ENCODE results near the gene B3GAT2.

B3GAT2 gene

DNA sequence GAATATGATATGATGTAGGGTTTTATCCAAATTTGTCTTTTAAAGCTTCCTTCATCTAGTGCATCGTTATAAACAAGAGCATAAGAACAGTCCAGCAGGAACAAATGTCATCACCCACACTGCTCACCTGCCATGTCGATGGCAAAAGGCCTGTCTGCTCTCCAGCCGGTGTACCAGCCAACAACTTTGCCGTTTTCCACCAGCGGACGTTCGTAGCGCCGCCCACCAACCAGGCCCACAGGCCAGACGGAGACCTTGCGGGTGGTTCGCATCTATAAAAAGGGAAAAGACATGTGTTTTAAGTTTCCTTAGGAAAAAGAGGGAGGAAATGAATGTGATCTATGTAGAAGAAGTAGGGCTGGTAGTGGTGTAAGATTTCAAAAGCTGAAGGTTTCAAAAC lies 62.9 kb downstream of the B3GAT2 start:
- no peak for DNase-seq (ENCODE audit: low read depth in 2 of 2)

DNA sequence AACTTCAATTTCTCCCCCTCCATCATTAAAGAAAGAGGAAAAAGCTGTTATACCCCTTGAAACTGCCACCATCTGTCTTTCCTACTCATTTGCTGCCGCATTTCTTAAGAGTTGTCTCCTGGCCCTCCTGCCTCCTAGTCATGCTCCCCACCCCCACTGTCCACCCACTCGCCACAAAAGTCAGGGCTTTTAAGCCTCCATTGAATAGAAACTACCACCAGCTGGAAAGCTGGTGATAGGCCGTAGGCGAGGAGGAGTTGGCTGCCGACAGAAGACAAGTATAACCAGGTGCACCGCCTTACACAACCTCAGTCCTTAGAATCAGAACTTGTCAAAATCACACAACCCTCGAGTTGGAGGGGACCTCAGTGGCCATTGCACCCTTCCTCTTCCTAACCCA lies 67.6 kb downstream of the B3GAT2 start:
- DNase-seq (ENCODE audit: low read depth in 2 of 2): no peak

GRCh38 chr6:70886661-70887060 lies 70.2 kb downstream of the B3GAT2 start:
- DNase-seq (ENCODE audit: low read depth in 2 of 2): no peak

- no peak for DNase-seq (ENCODE audit: low read depth in 2 of 2)
Observed at GRCh38 chr6:70886071-70886470, 70.8 kb downstream of the B3GAT2 start.

GRCh38 chr6:70884074-70884983 lies 72.5 kb downstream of the B3GAT2 start:
- DNase-seq (ENCODE audit: low read depth in 2 of 2): peak; percentile 7 to 25

DNA sequence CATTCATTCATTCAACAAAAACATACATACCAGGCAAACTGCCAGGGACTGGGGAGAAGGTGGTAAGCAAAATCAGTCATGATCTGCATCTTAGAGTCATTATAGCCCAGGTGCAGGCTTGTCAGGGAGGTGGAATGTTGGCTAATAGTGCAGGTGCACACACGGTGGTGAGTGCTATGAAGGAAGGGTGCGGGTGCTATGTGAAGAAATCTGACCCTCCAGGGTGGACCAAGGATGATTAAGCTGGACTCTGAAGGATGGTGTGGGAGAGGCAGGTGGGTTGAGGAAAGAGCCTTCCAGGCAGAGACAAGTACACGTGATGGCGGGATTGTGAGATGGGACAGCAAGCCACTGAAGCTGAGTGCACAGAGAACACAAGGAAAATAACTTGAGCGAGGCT lies 77.4 kb downstream of the B3GAT2 start:
- no peak for DNase-seq (ENCODE audit: low read depth in 2 of 2)

GRCh38 chr6:70874181-70874913 lies 82.5 kb downstream of the B3GAT2 start:
- no peak for DNase-seq (ENCODE audit: low read depth in 2 of 2)

DNA sequence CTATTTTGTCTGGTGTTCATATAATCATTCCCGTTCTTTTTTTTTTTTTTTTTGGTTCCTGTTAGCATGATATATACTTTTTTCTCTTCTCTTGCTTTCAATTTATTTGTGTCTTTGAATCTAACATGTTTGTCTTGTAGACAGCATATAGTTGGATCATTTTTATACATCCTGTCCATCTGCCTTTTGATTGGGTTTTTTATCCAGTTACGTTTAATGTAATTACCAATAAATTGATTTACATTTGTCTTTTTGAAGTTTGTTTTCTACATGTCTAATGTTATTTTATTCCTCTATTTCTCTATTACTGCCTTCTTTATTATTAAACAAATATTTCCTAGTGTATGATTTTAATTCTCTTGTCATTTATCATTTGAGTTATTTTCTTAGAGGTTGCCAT lies 84.4 kb downstream of the B3GAT2 start:
- DNase-seq (ENCODE audit: low read depth in 2 of 2): no peak

GRCh38 chr6:70864401-70864800 lies 92.5 kb downstream of the B3GAT2 start:
- no peak for DNase-seq (ENCODE audit: low read depth in 2 of 2)

DNA sequence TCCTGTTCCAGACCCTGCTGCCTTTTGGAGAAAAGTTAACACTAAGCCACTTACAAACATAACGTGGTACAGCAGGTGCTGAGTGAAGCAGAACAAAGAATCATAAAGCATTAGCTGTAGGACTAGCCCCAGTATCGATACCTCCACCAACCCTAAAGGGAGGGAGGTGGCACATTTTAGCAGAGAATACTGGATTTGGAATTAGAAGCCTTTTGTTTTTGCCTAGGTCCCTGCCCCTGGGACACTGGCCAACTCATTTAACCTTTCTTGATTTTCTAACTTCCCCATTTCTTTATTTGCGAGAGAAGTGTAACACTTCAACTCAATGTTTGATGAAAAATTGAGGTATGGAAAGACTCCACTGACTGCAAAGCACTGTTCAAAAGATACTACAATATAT lies 93.5 kb downstream of the B3GAT2 start:
- no peak for DNase-seq (ENCODE audit: low read depth in 2 of 2)

DNA sequence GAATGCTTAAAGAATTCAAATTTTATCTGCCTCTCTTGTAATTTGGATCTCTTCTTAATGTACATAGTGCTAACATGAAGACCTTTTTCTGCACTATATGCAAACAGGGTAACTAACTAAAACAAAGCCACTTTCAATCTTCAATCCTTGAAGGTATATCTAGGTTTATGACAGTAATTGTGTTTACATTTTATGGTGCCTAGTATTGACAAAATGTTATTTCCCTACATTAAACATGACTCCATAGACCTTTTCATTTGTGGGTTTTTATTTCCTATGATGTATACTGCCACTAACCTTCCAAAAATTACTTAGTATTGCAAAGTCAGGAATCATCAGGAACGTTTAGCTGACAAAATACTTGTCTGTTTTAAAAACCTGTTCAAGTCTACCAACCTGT lies 95.9 kb downstream of the B3GAT2 start:
- no peak for DNase-seq (ENCODE audit: low read depth in 2 of 2)

DNA sequence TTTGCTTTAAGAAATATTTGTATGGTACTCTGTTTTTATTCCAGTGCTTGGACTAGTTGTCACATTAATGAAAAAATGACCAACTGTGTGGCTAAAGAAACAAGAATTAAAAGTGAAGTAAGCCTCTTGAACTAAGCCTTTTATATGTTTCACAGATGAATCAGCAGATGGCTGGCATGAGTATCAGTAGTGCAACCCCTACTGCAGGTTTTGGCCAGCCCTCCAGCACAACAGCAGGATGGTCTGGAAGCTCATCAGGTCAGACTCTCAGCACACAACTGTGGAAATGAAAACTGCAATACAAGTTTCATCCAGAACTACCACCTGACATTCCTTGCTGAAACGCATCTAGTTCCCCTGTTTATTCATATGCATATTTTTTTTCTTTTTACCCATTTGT lies 96.8 kb downstream of the B3GAT2 start:
- DNase-seq (ENCODE audit: low read depth in 2 of 2): no peak

DNA sequence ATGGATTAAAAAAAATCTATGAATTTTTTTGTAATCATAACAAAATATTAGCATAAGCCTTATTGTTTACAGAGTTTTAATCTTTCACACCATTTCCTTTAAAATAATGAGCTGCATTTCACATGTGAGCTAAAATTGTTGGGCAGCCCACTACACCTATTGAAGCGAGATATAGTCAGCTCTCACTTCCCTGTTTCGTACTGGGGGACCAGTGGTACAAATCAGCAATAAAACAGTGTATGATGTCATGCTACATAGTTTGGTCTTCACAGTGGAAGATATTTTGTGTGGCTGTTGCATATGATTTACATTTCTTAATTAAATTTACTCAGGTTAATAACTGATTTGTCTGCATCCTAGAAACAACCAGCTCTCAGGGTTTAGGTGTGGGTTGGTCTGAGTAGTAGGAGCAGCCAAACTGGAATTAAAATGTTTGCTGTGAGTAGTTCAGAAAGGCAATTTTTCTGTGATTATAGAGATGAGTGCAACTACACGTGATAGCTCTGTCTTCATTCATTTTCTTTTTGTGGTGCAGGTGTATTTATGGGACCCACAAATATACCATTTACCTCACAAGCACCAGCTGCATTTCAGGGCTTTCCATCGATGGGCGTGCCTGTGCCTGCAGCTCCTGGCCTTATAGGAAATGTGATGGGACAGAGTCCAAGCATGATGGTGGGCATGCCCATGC lies 99.3 kb downstream of the B3GAT2 start:
- DNase-seq (ENCODE audit: low read depth in 2 of 2): no peak

- no peak for DNase-seq (ENCODE audit: low read depth in 2 of 2)
Observed at GRCh38 chr6:70852667-70853246, 104.1 kb downstream of the B3GAT2 start.

DNA sequence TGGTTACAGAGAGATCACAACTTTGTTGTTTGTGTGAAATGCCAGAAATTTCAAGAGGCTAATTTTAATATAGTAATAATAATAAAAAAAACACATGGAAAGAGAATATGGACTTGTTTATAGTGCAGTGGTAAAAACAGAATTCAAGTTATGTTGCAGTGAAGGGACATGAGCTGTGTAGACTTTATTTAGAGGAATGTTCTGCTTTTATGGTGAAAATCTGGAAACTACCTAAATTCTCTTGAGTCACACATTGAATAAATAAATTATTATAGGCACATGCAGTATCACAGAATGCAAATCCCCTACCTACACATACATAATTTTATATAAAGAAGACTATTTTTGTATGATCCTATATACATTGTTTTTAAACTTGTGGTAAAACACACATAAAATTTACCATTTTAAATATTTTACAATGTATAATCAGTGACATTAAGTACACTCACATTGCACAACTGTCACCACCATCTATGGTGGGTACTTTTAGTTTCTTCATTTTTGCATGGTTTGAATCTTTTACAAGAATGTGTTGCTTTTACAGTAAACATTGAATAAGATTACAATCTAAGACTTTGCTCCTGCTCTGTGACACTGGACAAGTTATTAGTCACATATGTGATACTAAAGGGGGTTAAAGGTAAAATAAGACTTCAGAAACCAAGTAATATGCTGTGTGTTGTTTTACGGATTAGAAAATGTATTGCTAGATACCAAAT lies 107.4 kb downstream of the B3GAT2 start:
- DNase-seq (ENCODE audit: low read depth in 2 of 2): no peak

- no peak for DNase-seq (ENCODE audit: low read depth in 2 of 2)
Observed at GRCh38 chr6:70847106-70848084, 109.5 kb downstream of the B3GAT2 start.

GRCh38 chr6:70846207-70846835 lies 110.5 kb downstream of the B3GAT2 start:
- DNase-seq (ENCODE audit: low read depth in 2 of 2): no peak

DNA sequence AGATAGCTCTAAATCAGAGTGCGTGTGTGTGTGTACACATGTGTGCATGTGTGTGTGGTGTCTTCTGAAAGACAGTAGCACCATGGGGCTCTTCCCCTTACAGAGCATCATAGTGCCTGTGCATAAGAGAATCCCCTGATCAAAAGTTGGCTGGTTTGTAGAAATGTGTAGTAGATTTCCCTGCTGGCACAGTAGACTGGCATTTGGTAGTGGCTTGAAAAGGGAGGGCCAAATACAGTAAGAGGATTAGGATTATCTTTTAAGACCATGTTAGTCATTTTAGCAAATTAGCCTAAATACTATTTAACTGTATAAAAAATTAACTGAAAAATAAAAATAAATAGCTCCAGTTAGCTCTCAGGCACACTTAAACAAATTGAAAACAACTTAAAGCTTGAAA lies 112.6 kb downstream of the B3GAT2 start:
- DNase-seq (ENCODE audit: low read depth in 2 of 2): no peak

- DNase-seq (ENCODE audit: low read depth in 2 of 2): no peak
Observed at GRCh38 chr6:70843328-70843918, 113.4 kb downstream of the B3GAT2 start.

Measured in stimulated activated CD8-positive, alpha-beta memory T cell treated with anti-CD3 and anti-CD28 coated beads, Interleukin-7, amount 100 ng/mL, for 4 hours (primary cell).